ENCODE results near the gene BMPR1B.
"Not testable (repeated sequence)": the region's sequence is repeated elsewhere in the genome, so short reads cannot be mapped to it uniquely, and the experiment has no call there.

Gene BMPR1B

GRCh38 chr4:95124906-95125504 is 367.2 kb downstream of the BMPR1B start:
- DNase-seq (ENCODE audit: low read depth in 1 of 2, low spot score in 1 of 2): no peak

DNA sequence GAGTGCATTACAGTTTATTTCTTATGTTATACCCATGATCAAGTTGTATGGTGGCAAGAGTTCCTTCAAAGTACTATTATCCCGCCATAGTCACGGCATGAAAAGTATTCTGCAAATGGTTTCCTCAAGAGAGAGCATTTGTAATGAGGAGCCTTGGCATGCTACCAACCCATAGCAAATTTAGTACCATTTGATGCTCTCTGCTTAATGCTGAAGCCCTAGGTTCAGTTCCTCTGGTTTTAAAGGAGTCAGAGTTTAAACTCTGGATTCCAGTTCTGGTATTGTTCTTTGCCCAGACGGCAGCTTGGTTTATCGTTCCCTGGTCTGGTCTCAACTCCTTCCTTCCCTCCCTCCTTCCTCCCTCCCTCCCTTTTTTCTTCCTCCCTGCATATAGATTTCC is 371.3 kb downstream of the BMPR1B start:
- no peak for DNase-seq (ENCODE audit: low read depth in 1 of 2, low spot score in 1 of 2)

GRCh38 chr4:95129821-95130311 is 372.1 kb downstream of the BMPR1B start:
- peak in 1 of 2 donors; percentile 10 for DNase-seq (ENCODE audit: low read depth in 1 of 2, low spot score in 1 of 2)

DNA sequence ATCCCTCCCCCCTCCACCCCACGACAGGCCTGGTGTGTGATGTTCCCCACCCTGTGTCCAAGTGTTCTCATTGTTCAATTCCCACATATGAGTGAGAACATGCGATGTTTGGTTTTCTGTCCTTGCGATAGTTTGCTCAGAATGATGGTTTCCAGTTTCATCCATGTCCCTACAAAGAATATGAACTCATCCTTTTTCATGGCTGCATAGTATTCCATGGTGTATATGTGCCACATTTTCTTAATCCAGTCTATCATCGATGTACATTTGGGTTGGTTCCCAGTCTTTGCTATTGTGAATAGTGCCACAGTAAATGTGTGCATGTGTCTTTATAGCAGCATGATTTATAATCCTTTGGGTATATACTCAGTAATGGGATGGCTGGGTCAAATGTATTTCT is 376.3 kb downstream of the BMPR1B start:
- DNase-seq (ENCODE audit: low read depth in 1 of 2, low spot score in 1 of 2): not testable (repeated sequence)

DNA sequence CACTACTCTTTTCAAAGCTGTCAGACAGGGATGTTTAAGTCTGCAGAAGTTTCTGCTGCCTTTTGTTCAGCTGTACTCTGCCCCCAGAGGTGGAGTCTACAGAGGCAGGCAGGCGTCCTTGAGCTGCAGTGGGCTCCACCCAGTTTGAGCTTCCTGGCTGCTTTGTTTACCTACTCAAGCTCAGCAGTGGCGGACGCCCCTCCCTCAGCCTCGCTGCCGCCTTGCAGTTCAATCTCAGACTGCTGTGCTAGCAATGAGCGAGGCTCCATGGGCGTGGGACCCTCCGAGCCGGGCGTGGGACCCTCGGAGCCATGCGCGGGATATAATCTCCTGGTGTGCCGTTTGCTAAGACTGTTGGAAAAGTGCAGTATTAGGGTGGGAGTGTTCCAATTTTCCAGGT is 381.7 kb downstream of the BMPR1B start:
- DNase-seq (ENCODE audit: low read depth in 1 of 2, low spot score in 1 of 2): not testable (repeated sequence)

DNA sequence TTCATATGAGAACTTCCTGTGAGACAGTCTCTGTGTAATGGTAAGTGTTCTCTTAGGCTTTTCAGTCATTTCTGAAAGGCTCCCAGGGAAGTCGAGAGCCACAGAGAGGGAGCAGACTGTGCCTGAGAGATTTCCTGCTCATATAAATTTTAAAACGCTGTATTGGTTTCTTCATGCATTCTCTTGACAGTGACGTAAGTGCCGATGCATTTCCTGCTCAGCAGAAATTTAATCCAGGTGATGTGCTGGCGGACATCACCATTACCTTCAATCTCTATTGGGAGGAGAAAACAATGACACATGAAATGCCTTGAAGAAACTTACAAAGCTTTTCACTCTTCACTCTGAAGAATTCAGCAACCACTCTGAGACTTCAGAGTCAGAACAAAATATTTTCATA is 383.6 kb downstream of the BMPR1B start:
- DNase-seq (ENCODE audit: low read depth in 1 of 2, low spot score in 1 of 2): no peak

GRCh38 chr4:95142932-95143331 is 385.2 kb downstream of the BMPR1B start:
- DNase-seq (ENCODE audit: low read depth in 1 of 2, low spot score in 1 of 2): no peak

- DNase-seq (ENCODE audit: low read depth in 1 of 2, low spot score in 1 of 2): no peak
Observed at GRCh38 chr4:95151255-95151654, 393.5 kb downstream of the BMPR1B start.

DNA sequence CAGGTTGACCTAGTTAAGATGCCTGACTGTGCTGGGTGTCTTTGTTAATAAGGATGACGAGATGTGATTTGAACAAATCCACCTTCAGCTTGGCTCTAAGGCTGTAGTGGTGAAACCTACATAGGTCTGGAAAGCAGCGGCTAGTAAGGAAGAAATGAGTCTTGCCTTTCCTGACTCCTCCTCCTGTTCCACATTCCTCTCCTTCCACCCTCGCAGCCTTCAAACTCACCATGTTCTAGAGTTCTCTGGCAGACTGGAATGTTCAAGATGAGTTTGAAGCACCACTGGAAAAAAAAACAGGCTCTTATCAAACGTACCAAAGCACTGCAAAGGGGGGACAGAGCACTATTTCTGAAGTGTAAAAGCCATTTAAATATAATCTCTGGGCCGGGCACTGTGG is 395.4 kb downstream of the BMPR1B start:
- no peak for DNase-seq (ENCODE audit: low read depth in 1 of 2, low spot score in 1 of 2)

DNA sequence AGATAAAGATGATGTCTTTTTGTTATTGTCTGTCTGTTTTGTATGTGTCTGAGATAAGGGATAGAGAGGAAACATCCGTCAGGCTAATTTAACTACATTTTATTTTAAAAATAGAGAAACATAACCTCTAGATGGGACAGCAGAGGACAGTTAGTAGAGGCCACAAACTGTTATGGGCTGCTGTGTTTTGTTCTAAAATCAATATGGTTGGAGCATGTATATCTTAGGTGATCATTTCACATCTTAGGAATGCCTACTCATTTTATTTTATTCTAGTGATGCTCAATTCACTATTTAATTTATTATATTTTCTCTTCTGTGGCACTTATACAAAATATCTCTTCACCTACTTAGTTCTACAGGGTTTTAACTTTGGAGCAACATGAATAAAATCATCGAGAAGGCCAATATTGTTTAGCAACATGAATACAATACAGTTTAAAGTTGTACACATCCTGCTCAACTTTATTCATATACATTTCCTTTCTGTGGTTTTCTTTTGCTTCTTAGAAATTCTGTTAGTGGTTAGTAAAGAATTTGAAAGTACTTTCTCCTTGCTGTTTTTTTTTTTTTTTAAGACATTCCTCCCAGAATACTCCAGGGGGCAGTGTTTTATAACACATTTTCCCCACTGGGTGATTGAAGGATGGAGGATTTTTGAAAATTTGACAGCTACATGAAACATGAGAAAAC is 398.1 kb downstream of the BMPR1B start:
- no peak for DNase-seq (ENCODE audit: low read depth in 1 of 2, low spot score in 1 of 2)

DNA sequence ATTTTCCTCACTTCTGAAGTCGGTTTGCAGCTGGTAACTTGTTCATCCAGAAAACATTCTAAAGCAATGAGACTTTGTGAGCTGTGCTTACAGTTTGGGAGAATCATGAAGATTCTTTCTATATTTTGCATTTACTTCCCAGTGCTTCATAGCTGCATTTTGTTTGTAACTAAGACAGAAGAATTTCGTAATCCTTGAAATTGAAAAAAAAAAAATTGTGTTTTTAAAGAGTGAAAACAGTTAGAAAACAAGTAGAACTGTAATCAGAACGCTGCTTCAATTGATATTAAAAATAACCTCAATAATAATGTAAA is 398.7 kb downstream of the BMPR1B start:
- no peak for DNase-seq (ENCODE audit: low read depth in 1 of 2, low spot score in 1 of 2)

GRCh38 chr4:95157596-95157995 is 399.8 kb downstream of the BMPR1B start:
- no peak for DNase-seq (ENCODE audit: low read depth in 1 of 2, low spot score in 1 of 2)

DNA sequence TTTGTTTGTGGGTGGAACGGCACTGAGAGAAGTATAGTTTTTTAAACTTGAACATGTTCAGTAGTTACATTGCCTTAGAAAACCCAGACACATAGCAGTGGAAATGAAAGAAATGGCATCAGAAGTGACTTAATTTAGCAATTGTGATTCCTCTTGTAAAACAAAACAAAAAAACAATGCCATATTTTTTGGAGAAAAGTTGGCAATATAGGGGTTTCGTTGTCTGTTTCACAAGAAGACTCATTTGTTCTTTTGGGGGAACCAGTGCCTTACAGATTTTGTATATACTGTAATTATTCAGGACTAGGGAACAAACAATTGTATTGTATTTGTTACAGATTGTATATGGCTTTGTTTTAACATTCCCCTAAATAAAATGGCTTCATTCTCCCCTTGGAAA is 400.3 kb downstream of the BMPR1B start:
- DNase-seq (ENCODE audit: low read depth in 1 of 2, low spot score in 1 of 2): no peak

GRCh38 chr4:95158626-95159025 is 400.9 kb downstream of the BMPR1B start:
- DNase-seq (ENCODE audit: low read depth in 1 of 2, low spot score in 1 of 2): no peak

DNA sequence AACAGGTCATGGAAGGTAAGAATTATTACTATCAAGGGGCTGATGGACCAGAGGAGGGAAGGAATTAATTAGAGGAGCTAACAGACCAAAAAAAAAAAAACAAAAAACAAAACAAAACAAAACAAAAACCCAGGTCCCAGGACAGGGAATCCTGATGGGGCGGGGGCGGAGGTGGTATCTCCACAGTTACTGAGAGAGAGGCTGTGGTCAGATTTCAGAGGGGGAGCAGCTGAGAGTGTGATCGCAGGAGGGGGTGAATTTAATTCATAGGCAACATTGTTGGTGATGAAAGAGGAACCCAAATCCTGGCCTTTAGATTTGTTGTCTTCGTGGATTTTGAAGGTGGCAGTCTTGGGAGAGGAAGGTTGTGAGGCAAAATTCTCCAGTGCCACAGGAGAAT is 401.6 kb downstream of the BMPR1B start:
- DNase-seq (ENCODE audit: low read depth in 1 of 2, low spot score in 1 of 2): no peak

- DNase-seq (ENCODE audit: low read depth in 1 of 2, low spot score in 1 of 2): no peak
Observed at GRCh38 chr4:95161781-95162469, 404.2 kb downstream of the BMPR1B start.

DNA sequence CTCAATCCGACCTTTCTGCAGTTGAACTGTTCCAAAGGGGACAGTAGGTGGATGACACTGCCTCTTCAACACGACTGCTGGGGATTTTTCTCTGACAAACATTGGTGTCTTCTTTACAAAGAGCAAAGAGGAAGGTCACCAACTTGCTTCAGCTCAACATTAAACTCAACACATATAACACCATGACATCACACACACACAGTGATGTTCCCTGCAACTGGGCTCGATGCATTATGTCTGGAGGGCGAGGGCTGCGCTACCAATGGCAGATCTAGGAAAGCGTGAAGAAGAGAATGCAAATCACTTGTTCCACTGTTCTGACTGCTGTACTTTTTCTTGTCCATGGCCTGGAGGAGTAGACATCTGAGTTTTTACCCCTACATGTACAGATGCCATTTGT is 405.1 kb downstream of the BMPR1B start:
- DNase-seq (ENCODE audit: low read depth in 1 of 2, low spot score in 1 of 2): no peak

DNA sequence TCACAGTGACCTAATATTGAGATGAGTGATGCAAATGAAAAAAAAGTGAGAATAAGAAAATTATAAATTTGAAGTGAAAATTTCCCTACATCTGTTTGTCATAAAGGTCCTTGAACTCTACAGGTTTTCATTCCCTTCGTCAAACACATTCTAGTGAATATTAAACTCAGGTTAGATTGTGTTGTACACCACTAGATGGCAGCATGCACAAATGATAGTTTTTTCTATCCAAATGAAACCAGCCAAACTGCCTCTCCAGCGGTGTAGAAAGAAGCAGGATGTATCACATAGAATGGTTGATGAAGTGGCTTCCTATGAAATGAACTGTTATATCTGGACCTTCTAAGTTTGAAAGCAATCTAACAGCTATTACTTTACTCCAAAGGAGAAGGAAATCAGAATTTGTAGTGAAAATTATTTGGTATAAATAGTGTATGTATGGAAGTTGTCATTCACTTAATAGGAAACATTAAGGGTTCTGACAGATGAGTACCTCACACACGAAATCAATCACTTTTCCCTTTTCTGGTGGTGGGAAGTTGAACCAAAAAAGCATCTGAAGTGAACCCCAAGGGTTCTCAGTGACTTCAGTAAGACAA is 408.3 kb downstream of the BMPR1B start:
- DNase-seq (ENCODE audit: low read depth in 1 of 2, low spot score in 1 of 2): peak in 1 of 2 donors; percentile 32

GRCh38 chr4:95167805-95168204 is 410.1 kb downstream of the BMPR1B start:
- DNase-seq (ENCODE audit: low read depth in 1 of 2, low spot score in 1 of 2): no peak

GRCh38 chr4:95170176-95170575 is 412.4 kb downstream of the BMPR1B start:
- DNase-seq (ENCODE audit: low read depth in 1 of 2, low spot score in 1 of 2): no peak

DNA sequence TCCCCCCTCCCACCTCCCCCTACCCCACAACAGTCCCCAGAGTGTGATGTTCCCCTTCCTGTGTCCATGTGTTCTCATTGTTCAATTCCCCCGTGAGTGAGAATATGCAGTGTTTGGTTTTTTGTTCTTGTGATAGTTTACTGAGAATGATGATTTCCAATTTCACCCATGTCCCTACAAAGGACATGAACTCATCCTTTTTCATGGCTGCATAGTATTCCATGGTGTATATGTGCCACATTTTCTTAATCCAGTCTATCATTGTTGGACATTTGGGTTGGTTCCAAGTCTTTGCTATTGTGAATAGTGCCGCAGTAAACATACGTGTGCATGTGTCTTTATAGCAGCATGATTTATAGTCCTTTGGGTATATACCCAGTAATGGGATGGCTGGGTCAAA is 413.6 kb downstream of the BMPR1B start:
- not testable (repeated sequence) for DNase-seq (ENCODE audit: low read depth in 1 of 2, low spot score in 1 of 2)

DNA sequence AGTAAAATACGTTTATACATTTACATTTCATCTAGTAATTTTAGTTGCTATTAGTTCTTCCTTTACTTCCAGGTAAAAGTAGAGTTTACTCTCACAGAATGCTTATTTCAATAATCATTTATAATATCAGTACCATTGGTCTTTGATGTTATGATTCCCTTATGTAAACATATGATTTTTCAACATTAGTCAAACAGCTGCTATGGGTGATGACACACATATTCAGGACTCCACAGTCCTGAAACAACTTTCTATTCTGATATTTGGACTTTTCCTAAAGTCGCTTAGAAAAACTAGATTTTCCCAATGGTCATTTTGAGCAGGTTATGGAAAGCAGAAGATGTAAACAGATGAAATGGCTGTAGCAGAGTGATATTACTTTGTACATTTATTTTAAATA is 421.2 kb downstream of the BMPR1B start:
- DNase-seq (ENCODE audit: low read depth in 1 of 2, low spot score in 1 of 2): no peak
